ENCODE data around the gene TTLL3. TPM values are rescaled to one million over a fixed set of nuclear protein-coding genes. Genes with fewer than 3 reads are reported as not detected.

Gene TTLL3
- total RNA-seq, 1 donor from 2014 or later = 29.8 TPM

DNA sequence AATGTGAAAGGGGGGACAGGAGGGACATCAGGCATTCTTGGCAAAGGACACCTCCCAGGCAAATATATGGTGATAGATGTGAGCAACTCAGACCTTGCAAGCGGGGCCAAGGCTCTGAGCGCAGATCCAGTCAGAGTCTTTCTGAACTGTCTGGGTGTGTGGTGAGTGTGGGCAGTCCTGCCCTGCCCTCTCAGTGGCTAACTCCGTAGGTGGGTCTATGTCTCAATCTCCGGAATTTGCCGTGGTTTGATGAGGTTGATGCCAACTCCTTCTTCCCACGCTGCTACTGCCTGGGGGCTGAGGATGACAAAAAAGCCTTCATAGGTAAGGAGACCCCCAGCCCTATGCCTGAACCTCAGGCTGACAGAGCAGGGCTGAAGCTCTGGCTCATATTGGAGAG, 7.4 kb downstream of the TTLL3 start:
- H3K4me1 ChIP-seq (ENCODE audit: insufficient read depth, low read length) = no peaks in the 10 kb centered on the region
- Mint-ChIP-seq H3K27me3 (ENCODE audit: low read depth, unreplicated experiment) (no peaks in the 10 kb centered on the region), H3K4me1 (ENCODE audit: low read depth, unreplicated experiment) (no peaks in the 10 kb centered on the region), H3K9me3 (ENCODE audit: unreplicated experiment) (peaks cover 2% of the 10 kb centered on the region), H3K27ac (ENCODE audit: unreplicated experiment) (no peak overlapping the region), H3K36me3 (ENCODE audit: low read depth, unreplicated experiment) (peaks cover 22% of the 10 kb centered on the region), H3K4me3 (ENCODE audit: unreplicated experiment) (no peak overlapping the region)
- H3K9me3 ChIP-seq (ENCODE audit: insufficient read depth, low read depth, low read length) = no peaks in the 10 kb centered on the region
- no peaks in the 10 kb centered on the region for H4K20me1 ChIP-seq (ENCODE audit: insufficient read depth, low read length)
- no peaks in the 10 kb centered on the region for H3K36me3 ChIP-seq (ENCODE audit: insufficient read depth, low read length)
- DNase-seq (ENCODE audit: low read depth) (no peak), FAIRE-seq (no peak)
- no peaks in the 10 kb centered on the region for H3K79me2 ChIP-seq (ENCODE audit: insufficient read depth, low read length)
- H3K27ac ChIP-seq (ENCODE audit: low read depth, low read length) = no peak overlapping the region
- H3K27me3 ChIP-seq (ENCODE audit: insufficient read depth, low read length) = no peaks in the 10 kb centered on the region
- TF ChIP-seq, protein P1, sequence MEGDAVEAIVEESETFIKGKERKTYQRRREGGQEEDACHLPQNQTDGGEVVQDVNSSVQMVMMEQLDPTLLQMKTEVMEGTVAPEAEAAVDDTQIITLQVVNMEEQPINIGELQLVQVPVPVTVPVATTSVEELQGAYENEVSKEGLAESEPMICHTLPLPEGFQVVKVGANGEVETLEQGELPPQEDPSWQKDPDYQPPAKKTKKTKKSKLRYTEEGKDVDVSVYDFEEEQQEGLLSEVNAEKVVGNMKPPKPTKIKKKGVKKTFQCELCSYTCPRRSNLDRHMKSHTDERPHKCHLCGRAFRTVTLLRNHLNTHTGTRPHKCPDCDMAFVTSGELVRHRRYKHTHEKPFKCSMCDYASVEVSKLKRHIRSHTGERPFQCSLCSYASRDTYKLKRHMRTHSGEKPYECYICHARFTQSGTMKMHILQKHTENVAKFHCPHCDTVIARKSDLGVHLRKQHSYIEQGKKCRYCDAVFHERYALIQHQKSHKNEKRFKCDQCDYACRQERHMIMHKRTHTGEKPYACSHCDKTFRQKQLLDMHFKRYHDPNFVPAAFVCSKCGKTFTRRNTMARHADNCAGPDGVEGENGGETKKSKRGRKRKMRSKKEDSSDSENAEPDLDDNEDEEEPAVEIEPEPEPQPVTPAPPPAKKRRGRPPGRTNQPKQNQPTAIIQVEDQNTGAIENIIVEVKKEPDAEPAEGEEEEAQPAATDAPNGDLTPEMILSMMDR (IDR thresholded peaks at IDR 0.05; ENCODE audit: insufficient read depth, low read depth, low read length) = no peak
- TF ChIP-seq EZH2 (IDR thresholded peaks at IDR 0.05; ENCODE audit: insufficient read depth, low read length) = no peak
- no peak overlapping the region for H3K4me2 ChIP-seq (ENCODE audit: low read length)
- no peak overlapping the region for H3K4me3 ChIP-seq (ENCODE audit: insufficient read depth, low read depth, low read length)
- no peak overlapping the region for H2AFZ ChIP-seq (ENCODE audit: low read depth, low read length)
- no peak overlapping the region for H3K9ac ChIP-seq (ENCODE audit: low read length)

DNA sequence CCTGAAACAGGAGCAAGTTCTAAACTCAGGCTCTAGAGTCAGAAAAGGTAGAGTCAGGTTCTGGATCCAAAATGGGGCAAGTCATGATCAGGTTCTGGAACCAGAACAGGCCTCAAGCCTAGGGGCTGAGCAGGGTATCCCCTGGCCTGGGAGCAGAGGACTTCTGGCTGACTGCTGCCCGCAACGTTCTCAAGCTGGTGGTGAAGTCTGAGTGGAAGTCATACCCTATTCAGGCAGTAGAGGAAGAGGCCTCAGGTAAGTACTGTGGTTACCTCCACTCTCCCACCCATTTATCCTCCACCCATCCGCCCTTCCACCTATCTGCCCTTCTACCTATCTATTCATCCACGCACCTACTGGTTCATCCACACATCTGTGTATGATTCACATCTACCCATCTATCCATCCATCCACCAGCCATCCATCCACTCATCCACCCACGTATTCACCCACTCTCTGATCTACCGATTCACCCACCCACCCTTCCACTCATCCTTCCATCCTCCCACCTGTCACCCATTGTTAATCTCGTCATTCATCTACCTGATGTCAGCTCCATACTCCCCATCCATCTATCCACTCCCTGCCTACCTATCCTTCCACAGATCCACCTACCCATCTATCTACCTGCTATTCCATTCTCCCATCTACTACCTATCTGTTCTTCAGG, 8.7 kb downstream of the TTLL3 start:
- no peak overlapping the region for H3K27ac ChIP-seq (ENCODE audit: low read depth, low read length)
- TF ChIP-seq EZH2 (IDR thresholded peaks at IDR 0.05; ENCODE audit: insufficient read depth, low read length) = no peak
- TF ChIP-seq, protein P1 (IDR thresholded peaks at IDR 0.05; ENCODE audit: insufficient read depth, low read depth, low read length) = no peak
- H3K4me1 ChIP-seq (ENCODE audit: insufficient read depth, low read length) = no peaks in the 10 kb centered on the region
- H3K9me3 ChIP-seq (ENCODE audit: insufficient read depth, low read depth, low read length) = no peaks in the 10 kb centered on the region
- no peak overlapping the region for H3K27ac Mint-ChIP-seq (ENCODE audit: unreplicated experiment)
- H3K27me3 Mint-ChIP-seq (ENCODE audit: low read depth, unreplicated experiment) = no peaks in the 10 kb centered on the region
- no peaks in the 10 kb centered on the region for H4K20me1 ChIP-seq (ENCODE audit: insufficient read depth, low read length)
- no peaks in the 10 kb centered on the region for H3K79me2 ChIP-seq (ENCODE audit: insufficient read depth, low read length)
- H3K4me2 ChIP-seq (ENCODE audit: low read length) = no peak overlapping the region
- H3K36me3 Mint-ChIP-seq (ENCODE audit: low read depth, unreplicated experiment) = peaks cover 22% of the 10 kb centered on the region
- H3K4me3 Mint-ChIP-seq (ENCODE audit: unreplicated experiment) = no peak overlapping the region
- H3K27me3 ChIP-seq (ENCODE audit: insufficient read depth, low read length) = no peaks in the 10 kb centered on the region
- DNase-seq (ENCODE audit: low read depth) (no peak), FAIRE-seq (no peak)
- H3K4me3 ChIP-seq (ENCODE audit: insufficient read depth, low read depth, low read length) = no peak overlapping the region
- H3K36me3 ChIP-seq (ENCODE audit: insufficient read depth, low read length) = no peaks in the 10 kb centered on the region
- no peaks in the 10 kb centered on the region for H3K4me1 Mint-ChIP-seq (ENCODE audit: low read depth, unreplicated experiment)
- H3K9ac ChIP-seq (ENCODE audit: low read length) = no peak overlapping the region
- H3K9me3 Mint-ChIP-seq (ENCODE audit: unreplicated experiment) = peaks cover 2% of the 10 kb centered on the region
- no peak overlapping the region for H2AFZ ChIP-seq (ENCODE audit: low read depth, low read length)

GRCh38 chr3:9820543-9820942, 10.5 kb downstream of the TTLL3 start:
- no peak overlapping the region for H3K4me3 Mint-ChIP-seq (ENCODE audit: unreplicated experiment)
- Histone ChIP-seq H3K4me2 (ENCODE audit: low read length) (no peak overlapping the region), H3K9ac (ENCODE audit: low read length) (no peak overlapping the region), H3K9me3 (ENCODE audit: insufficient read depth, low read depth, low read length) (no peaks in the 10 kb centered on the region), H3K27me3 (ENCODE audit: insufficient read depth, low read length) (no peaks in the 10 kb centered on the region), H4K20me1 (ENCODE audit: insufficient read depth, low read length) (no peaks in the 10 kb centered on the region), H3K79me2 (ENCODE audit: insufficient read depth, low read length) (no peaks in the 10 kb centered on the region), H3K4me3 (ENCODE audit: insufficient read depth, low read depth, low read length) (no peak overlapping the region), H3K27ac (ENCODE audit: low read depth, low read length) (no peak overlapping the region), H3K4me1 (ENCODE audit: insufficient read depth, low read length) (no peaks in the 10 kb centered on the region), H2AFZ (ENCODE audit: low read depth, low read length) (no peak overlapping the region), H3K36me3 (ENCODE audit: insufficient read depth, low read length) (no peaks in the 10 kb centered on the region)
- FAIRE-seq (no peak), DNase-seq (ENCODE audit: low read depth) (no peak)
- TF ChIP-seq, protein P1 (IDR thresholded peaks at IDR 0.05; ENCODE audit: insufficient read depth, low read depth, low read length) = no peak
- no peak for TF ChIP-seq EZH2 (IDR thresholded peaks at IDR 0.05; ENCODE audit: insufficient read depth, low read length)
- H3K4me1 Mint-ChIP-seq (ENCODE audit: low read depth, unreplicated experiment) = no peaks in the 10 kb centered on the region
- H3K27me3 Mint-ChIP-seq (ENCODE audit: low read depth, unreplicated experiment) = no peaks in the 10 kb centered on the region
- H3K9me3 Mint-ChIP-seq (ENCODE audit: unreplicated experiment) = peaks cover 2% of the 10 kb centered on the region
- H3K36me3 Mint-ChIP-seq (ENCODE audit: low read depth, unreplicated experiment) = peaks cover 17% of the 10 kb centered on the region
- H3K27ac Mint-ChIP-seq (ENCODE audit: unreplicated experiment) = no peak overlapping the region

Measured in astrocyte (in vitro differentiated cells and primary cell).